Measurements from ENCODE around the gene WNK2. TPM values are rescaled to one million over a fixed set of nuclear protein-coding genes. Genes with fewer than 3 reads are reported as not detected.

Gene WNK2
- total and polyA plus RNA-seq, 12 donors, result 1.1 to 17.6 (median 8.4) TPM

DNA sequence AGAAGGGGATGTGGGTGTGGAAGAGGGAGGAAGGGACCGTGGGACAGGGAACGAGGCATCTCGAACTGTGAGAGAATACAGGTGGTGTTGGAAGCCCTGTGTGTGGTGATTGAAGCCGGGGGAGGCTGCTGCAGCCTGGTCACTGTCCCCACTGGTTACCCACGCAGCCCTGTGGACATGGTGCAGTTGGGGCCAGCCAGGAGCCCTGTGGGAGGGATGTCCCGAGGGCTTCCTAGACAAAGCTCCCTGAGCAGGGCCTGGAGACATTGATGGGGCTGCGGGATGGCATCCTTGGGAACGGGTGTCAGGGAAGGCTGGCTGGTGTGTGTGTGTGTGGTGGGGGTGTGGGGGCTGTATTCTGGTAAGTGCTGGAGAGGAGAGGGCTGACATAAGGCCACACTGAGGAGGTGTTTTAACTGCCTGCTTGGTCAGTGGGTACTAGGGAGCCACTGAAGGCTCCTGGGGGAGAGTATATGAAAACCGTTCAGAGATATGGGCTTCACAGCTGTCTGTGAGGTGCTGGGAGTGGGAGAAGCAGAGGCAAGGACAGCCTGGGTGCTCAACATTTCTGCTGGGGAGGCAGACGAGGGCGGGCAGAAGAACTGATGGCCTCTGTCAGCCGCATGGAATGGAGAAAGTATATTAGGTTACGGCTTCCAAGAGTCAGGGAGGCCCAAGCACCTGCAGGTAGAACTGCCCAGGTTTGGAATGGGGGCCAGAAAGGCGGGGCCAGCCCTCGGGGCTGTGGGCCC is 20.0 kb downstream of the WNK2 start:
- 83 to 90% (median 86%) methylated on average over 12 to 15 of the region's 15 CpGs for WGBS, 4 donors
- H3K4me1 ChIP-seq (replicated peaks in 1 of 2), result peaks cover 0 to 12% of the 10 kb centered on the region in 2 donors
- intact Hi-C loops (cut with DNase I), result no loop called here

GRCh38 chr9:93204470-93205043 is 20.6 kb downstream of the WNK2 start:
- H3K4me1 ChIP-seq (replicated peaks in 1 of 2), result peaks cover 0 to 12% of the 10 kb centered on the region in 2 donors
- 78 to 85% (median 80%) methylated on average over 4 of the region's 4 CpGs for WGBS, 4 donors
- no peak for DNase-seq
- no peak overlapping the region for H3K4me3 ChIP-seq
- intact Hi-C loops (cut with DNase I), result no loop called here
- H3K36me3 ChIP-seq (replicated peaks in 1 of 2), result no peaks in the 10 kb centered on the region
- peak overlapping the region in 1 of 5 donors; percentile 52 for H3K27ac ChIP-seq
- H3K9me3 ChIP-seq (replicated peaks in 1 of 3), result no peaks in the 10 kb centered on the region
- no peak for TF ChIP-seq CTCF (IDR thresholded peaks at IDR 0.05)
- no peak for TF ChIP-seq POLR2A (IDR thresholded peaks at IDR 0.05)
- H3K27me3 ChIP-seq, result no peaks in the 10 kb centered on the region

More for the DNA sequence above, 20.0 kb downstream of the WNK2 start:
- H3K36me3 ChIP-seq (replicated peaks in 1 of 2), result no peaks in the 10 kb centered on the region
- TF ChIP-seq CTCF (IDR thresholded peaks at IDR 0.05) (no peak), POLR2A (IDR thresholded peaks at IDR 0.05) (no peak)
- no peak overlapping the region for H3K27ac ChIP-seq
- DNase-seq, result no peak
- no peaks in the 10 kb centered on the region for H3K27me3 ChIP-seq
- no peaks in the 10 kb centered on the region for H3K9me3 ChIP-seq (replicated peaks in 1 of 3)
- H3K4me3 ChIP-seq, result no peak overlapping the region

DNA sequence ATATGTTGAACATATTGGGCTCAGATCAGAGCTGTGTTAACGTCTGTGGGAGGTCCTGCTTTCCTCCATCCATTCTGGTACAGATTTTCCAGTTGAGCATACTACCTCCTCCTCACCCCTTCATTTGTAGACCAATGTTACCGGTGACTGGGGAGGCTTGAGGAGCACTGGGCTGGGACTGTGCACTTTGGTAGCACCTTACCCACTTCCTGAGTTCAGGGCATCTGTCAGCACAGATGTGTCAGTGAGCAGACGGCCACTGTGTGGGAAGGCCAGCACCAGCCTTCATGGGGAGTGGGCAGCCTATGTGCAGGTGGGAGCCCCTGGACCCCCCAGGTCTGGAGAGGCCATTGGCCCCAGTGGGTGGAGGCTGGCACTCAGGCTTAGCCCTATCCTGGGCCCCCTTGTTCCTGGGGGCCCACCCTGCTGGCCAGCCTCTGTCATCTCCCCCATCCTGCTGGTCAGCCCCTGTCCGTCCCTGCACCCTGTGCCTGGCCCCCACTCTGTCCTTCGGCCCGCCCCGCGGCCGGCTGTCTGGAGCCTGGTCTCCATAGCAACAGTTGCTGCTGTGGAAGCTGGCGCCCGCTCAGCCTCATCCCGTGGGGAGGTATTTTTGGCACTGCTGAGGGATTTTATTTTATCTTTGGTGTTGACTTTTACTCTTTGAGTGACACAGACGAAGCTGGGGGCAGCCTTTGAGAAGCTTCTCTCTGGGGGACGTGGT is 21.3 kb downstream of the WNK2 start:
- peaks cover 0 to 12% of the 10 kb centered on the region in 2 donors for H3K4me1 ChIP-seq (replicated peaks in 1 of 2)
- no peak overlapping the region for H3K4me3 ChIP-seq
- WGBS, 4 donors, result 34 to 49% (median 48%) methylated on average over 9 to 14 of the region's 14 CpGs
- peak in 5 of 7 donors; percentile 11 to 67 (median 28) for DNase-seq
- no peaks in the 10 kb centered on the region for H3K27me3 ChIP-seq
- peak overlapping the region in 1 of 5 donors; percentile 52 for H3K27ac ChIP-seq
- intact Hi-C loops (cut with DNase I), result no loop called here
- no peaks in the 10 kb centered on the region for H3K9me3 ChIP-seq (replicated peaks in 1 of 3)
- H3K36me3 ChIP-seq (replicated peaks in 1 of 2), result no peaks in the 10 kb centered on the region
- TF ChIP-seq POLR2A (IDR thresholded peaks at IDR 0.05) (no peak), CTCF (IDR thresholded peaks at IDR 0.05) (no peak)

DNA sequence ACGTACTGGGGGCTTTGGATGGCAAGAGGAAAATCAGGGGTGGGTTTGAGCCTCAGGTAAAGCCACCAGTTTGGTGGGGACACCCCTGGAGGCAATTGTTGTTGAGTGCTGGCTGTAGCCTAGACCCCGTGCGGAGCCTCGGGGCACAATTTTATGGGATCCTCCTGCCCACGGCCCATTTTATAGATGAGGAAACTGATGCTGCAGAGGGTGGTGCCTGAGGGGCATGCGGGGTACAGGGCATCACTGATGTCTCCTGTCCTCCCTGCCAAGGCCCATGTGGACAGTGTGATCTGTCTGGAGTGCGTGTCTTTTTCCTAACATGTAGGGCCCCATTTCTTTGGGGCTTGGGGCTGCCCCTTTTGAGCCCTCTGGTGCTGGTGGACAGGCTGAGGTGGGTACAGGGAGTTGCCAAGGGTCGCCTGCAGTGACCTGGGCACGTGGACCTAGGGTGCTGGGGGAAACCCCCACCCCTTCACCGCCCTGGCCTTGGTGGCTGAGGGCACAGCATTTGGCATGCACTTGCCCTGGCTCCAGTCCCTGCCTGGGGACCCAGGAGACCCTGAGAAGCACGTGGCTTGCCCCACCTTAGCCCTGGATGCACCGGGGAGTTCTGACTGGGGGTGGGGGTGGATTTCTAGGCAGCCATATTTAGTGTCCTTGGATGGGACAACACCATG is 22.1 kb downstream of the WNK2 start:
- H3K27me3 ChIP-seq, result no peaks in the 10 kb centered on the region
- H3K4me1 ChIP-seq (replicated peaks in 1 of 2), result peaks cover 0 to 12% of the 10 kb centered on the region in 2 donors
- DNase-seq, result no peak
- WGBS, 4 donors, result 69 to 93% (median 81%) methylated on average over 6 to 12 of the region's 12 CpGs
- H3K36me3 ChIP-seq (replicated peaks in 1 of 2), result no peaks in the 10 kb centered on the region
- H3K4me3 ChIP-seq, result no peak overlapping the region
- TF ChIP-seq CTCF (IDR thresholded peaks at IDR 0.05) (no peak), POLR2A (IDR thresholded peaks at IDR 0.05) (no peak)
- peak overlapping the region in 1 of 5 donors; percentile 52 for H3K27ac ChIP-seq
- intact Hi-C loops (cut with DNase I), result no loop called here
- no peaks in the 10 kb centered on the region for H3K9me3 ChIP-seq (replicated peaks in 1 of 3)

Measured in adrenal gland (tissue), 12 donors.